Hepatocyte (in vitro differentiated cells): ENCODE data around the gene SRBD1. TPM values are rescaled to one million over a fixed set of nuclear protein-coding genes. Genes with fewer than 3 reads are reported as not detected.

Source experiments
- DNase-seq: peaks from one replicate; pipeline ENCODE4 v3.0.0-alpha.2; 2016; ENCODE audit warnings: low spot score
- H2AFZ ChIP-seq: fragments of 200-600 bp; sonication (generic); 2 replicates; pipeline ENCODE4 v1.6.0; 2016; ENCODE audit warnings: antibody characterized with exemption, mild to moderate bottlenecking
- H3K27ac ChIP-seq: fragments of 200-600 bp; sonication (generic); 2 replicates; pipeline ENCODE4 v1.5.1; 2016; ENCODE audit warnings: mild to moderate bottlenecking
- H3K27me3 ChIP-seq: fragments of 200-600 bp; sonication (generic); 2 replicates; pipeline ENCODE4 v1.6.1; 2016
- H3K36me3 ChIP-seq: fragments of 200-600 bp; sonication (generic); replicated peaks from 2 replicates; pipeline ENCODE4 v1.5.1; 2016; ENCODE audit warnings: low read depth; ENCODE audit not compliant: insufficient read depth
- H3K4me1 ChIP-seq: fragments of 200-600 bp; sonication (generic); 2 replicates; pipeline ENCODE4 v1.5.1; 2016; ENCODE audit warnings: mild to moderate bottlenecking, moderate library complexity; ENCODE audit not compliant: insufficient read depth
- H3K4me2 ChIP-seq: fragments of 200-600 bp; sonication (generic); 2 replicates; pipeline ENCODE4 v1.6.0; 2016
- H3K4me3 ChIP-seq: fragments of 200-600 bp; sonication (generic); 2 replicates; pipeline ENCODE4 v1.5.1; 2016; ENCODE audit warnings: mild to moderate bottlenecking
- H3K79me2 ChIP-seq: fragments of 200-600 bp; sonication (generic); 2 replicates; pipeline ENCODE4 v1.6.0; 2017; ENCODE audit warnings: mild to moderate bottlenecking
- H3K9me2 ChIP-seq: fragments of 200-600 bp; sonication (generic); replicated peaks from 2 replicates; pipeline ENCODE4 v1.6.0; 2017; ENCODE audit warnings: mild to moderate bottlenecking; ENCODE audit not compliant: insufficient read depth
- H3K9me3 ChIP-seq: fragments of 200-600 bp; sonication (generic); 2 replicates; pipeline ENCODE4 v1.5.1; 2016; ENCODE audit warnings: low read depth, mild to moderate bottlenecking
- H4K20me1 ChIP-seq: fragments of 200-600 bp; sonication (generic); 2 replicates; pipeline ENCODE4 v1.6.0; 2016; ENCODE audit warnings: mild to moderate bottlenecking; ENCODE audit not compliant: insufficient read depth, poor library complexity, severe bottlenecking
- CTCF ChIP-seq: fragments of 200-600 bp; sonication (generic); IDR thresholded peaks from 2 replicates; pipeline ENCODE4 v1.5.1; 2016; ENCODE audit warnings: antibody characterized with exemption, mild to moderate bottlenecking; ENCODE audit not compliant: poor library complexity
- EZH2 ChIP-seq: fragments of 200-600 bp; sonication (generic); IDR thresholded peaks from 2 replicates; pipeline ENCODE4 v1.6.1; 2016; ENCODE audit warnings: antibody characterized with exemption, mild to moderate bottlenecking, borderline replicate concordance
- EZH2phosphoT487 ChIP-seq: fragments of 200-600 bp; sonication (generic); IDR thresholded peaks from one replicate; pipeline ENCODE4 v1.6.1; 2018; ENCODE audit warnings: antibody characterized with exemption, mild to moderate bottlenecking, low read depth, moderate library complexity; ENCODE audit not compliant: unreplicated experiment, severe bottlenecking
- WGBS: methylation state at CpG from one replicate; pipeline ENCODE4 v1.1.6; 2016; ENCODE audit warnings: low lambda C conversion rate; ENCODE audit errors: missing lambda C conversion rate; 5-methylcytosine and 5-hydroxymethylcytosine counted together
- polyA plus RNA-seq: library from polyadenylated mRNA; unstranded; fragments of >200 nt; fragmentation: Nextera tagmentation; extraction: Ambion mirVana; gene quantifications from 2 replicates; pipeline ENCODE4 v1.2.1, GENCODE V29; 2016
- total RNA-seq: library from RNA; depleted of rRNA; stranded (reverse); fragments of >200 nt; gene quantifications from 2 replicates; pipeline ENCODE4 v1.2.3, GENCODE V29; 2014

SRBD1 gene
- total and polyA plus RNA-seq, 2 experiments from 2014 or later: 6.7 to 16.6 TPM

- Histone ChIP-seq H3K4me1 (no peaks in the 10 kb centered on the region), H3K36me3 (no peaks in the 10 kb centered on the region), H3K79me2 (no peaks in the 10 kb centered on the region), H3K27ac (no peak overlapping the region), H3K9me2 (no peaks in the 10 kb centered on the region), H4K20me1 (no peaks in the 10 kb centered on the region), H2AFZ (no peak overlapping the region), H3K27me3 (no peaks in the 10 kb centered on the region), H3K4me3 (no peak overlapping the region), H3K4me2 (no peak overlapping the region), H3K9me3 (no peaks in the 10 kb centered on the region)
- TF ChIP-seq EZH2 (no peak), CTCF (no peak)
- no peak for DNase-seq
- WGBS: 29% methylated on average over 1 of the region's 1 CpG
These were observed 116.1 kb downstream of the SRBD1 start for GRCh38 chr2:45494978-45495293.

DNA sequence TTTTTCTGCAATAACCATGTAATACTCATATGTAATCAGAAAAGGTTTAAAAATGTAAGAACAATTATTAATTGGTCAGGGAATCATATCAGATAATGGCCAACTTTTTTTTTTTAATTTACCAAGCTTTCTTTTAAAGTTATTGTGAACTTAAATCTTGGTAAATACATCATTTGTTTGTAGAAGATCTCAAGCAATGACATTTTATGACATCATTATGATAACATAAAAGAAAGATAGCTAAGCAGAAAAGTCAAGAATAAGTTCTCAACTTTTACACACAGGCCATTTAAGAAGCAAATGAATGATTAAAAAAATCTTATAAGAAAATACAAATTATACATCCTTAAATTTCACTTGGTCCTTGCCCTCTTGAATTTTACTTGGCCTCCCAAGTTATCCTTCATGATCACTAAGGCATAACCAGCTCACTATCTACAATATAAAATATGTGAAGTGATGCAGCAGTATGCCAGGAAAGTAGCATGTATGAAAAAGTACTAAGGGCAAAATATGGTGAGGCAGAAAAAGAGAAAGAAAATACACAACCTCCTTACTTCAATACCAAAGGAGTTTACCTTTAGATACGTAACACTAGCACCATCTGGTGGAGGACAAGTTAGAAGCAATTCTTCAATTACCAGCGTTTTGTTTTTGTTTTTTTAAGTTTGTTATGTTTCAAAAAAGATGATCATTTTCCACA lies 116.6 kb downstream of the SRBD1 start:
- TF ChIP-seq EZH2phosphoT487: no peak
- peak; percentile 85 for TF ChIP-seq CTCF
- no peaks in the 10 kb centered on the region for H3K79me2 ChIP-seq
- H3K27me3 ChIP-seq: no peaks in the 10 kb centered on the region
- H3K36me3 ChIP-seq: no peaks in the 10 kb centered on the region
- WGBS: 3% methylated on average over 2 of the region's 2 CpGs
- peak; percentile 73 for DNase-seq
- no peak overlapping the region for H3K4me2 ChIP-seq
- H3K4me3 ChIP-seq: no peak overlapping the region
- no peaks in the 10 kb centered on the region for H4K20me1 ChIP-seq
- no peak overlapping the region for H3K27ac ChIP-seq
- H2AFZ ChIP-seq: no peak overlapping the region
- H3K4me1 ChIP-seq: no peaks in the 10 kb centered on the region
- H3K9me2 ChIP-seq: no peaks in the 10 kb centered on the region
- H3K9me3 ChIP-seq: no peaks in the 10 kb centered on the region

GRCh38 chr2:45484965-45485364 lies 126.1 kb downstream of the SRBD1 start:
- WGBS: 91% methylated on average over 3 of the region's 3 CpGs
- H2AFZ ChIP-seq: no peak overlapping the region
- H3K79me2 ChIP-seq: no peaks in the 10 kb centered on the region
- no peak for TF ChIP-seq CTCF
- TF ChIP-seq EZH2phosphoT487: no peak
- DNase-seq: no peak
- no peaks in the 10 kb centered on the region for H3K9me2 ChIP-seq
- H3K27me3 ChIP-seq: no peaks in the 10 kb centered on the region
- no peaks in the 10 kb centered on the region for H3K36me3 ChIP-seq
- H3K4me1 ChIP-seq: no peaks in the 10 kb centered on the region
- H4K20me1 ChIP-seq: no peaks in the 10 kb centered on the region
- H3K9me3 ChIP-seq: no peaks in the 10 kb centered on the region
- no peak overlapping the region for H3K4me2 ChIP-seq
- H3K27ac ChIP-seq: no peak overlapping the region
- H3K4me3 ChIP-seq: no peak overlapping the region

DNA sequence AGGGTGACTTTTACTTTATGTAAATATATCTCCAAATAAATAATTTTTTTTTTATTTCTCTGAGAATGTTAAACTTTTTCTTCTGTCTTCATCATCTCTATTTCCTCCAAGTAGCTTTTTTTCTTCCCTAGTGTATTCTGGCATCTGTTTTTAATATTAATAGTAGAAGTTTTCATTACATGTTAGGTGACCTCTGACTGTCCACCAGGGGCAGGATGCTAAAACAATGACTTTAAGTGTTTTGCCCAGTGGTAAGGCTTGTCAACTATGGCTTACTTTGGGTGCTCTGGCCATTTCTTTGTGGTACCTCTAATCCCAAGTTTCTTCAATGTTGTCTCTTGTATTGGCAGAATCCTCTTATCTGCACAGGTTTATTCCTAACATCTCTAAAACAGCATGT lies 127.1 kb downstream of the SRBD1 start:
- Histone ChIP-seq H3K27me3 (no peaks in the 10 kb centered on the region), H3K79me2 (no peaks in the 10 kb centered on the region), H3K27ac (no peak overlapping the region), H4K20me1 (no peaks in the 10 kb centered on the region), H3K36me3 (no peaks in the 10 kb centered on the region), H2AFZ (no peak overlapping the region), H3K4me1 (no peaks in the 10 kb centered on the region), H3K4me2 (no peak overlapping the region), H3K9me3 (no peaks in the 10 kb centered on the region), H3K9me2 (no peaks in the 10 kb centered on the region), H3K4me3 (no peak overlapping the region)
- no peak for DNase-seq
- TF ChIP-seq EZH2phosphoT487 (no peak), CTCF (peak; percentile 7)
